GM13976 (cell line): ENCODE measurements around the gene MUC4.

Source experiments
- DNase-seq: peaks from one replicate; pipeline ENCODE4 v3.0.0; 2012; ENCODE audit warnings: low spot score
- in situ Hi-C: fragments of 300-500 bp; cut with MboI; formaldehyde crosslinking; loops from one replicate; pipeline ENCODE4 v1.12.0; 2022; ENCODE audit warnings: low sequenced_read_pairs, mixed read lengths, inconsistent platforms; ENCODE audit not compliant: unreplicated experiment
- TF ChIP-seq, protein P1 (sequence below): IDR thresholded peaks from 2 replicates; pipeline ENCODE4 v1.5.1; 2012; ENCODE audit warnings: borderline replicate concordance, mild to moderate bottlenecking; ENCODE audit not compliant: insufficient read depth; ENCODE audit errors: extremely low read depth, missing control alignments, control extremely low read depth

The MUC4 gene, protein sequence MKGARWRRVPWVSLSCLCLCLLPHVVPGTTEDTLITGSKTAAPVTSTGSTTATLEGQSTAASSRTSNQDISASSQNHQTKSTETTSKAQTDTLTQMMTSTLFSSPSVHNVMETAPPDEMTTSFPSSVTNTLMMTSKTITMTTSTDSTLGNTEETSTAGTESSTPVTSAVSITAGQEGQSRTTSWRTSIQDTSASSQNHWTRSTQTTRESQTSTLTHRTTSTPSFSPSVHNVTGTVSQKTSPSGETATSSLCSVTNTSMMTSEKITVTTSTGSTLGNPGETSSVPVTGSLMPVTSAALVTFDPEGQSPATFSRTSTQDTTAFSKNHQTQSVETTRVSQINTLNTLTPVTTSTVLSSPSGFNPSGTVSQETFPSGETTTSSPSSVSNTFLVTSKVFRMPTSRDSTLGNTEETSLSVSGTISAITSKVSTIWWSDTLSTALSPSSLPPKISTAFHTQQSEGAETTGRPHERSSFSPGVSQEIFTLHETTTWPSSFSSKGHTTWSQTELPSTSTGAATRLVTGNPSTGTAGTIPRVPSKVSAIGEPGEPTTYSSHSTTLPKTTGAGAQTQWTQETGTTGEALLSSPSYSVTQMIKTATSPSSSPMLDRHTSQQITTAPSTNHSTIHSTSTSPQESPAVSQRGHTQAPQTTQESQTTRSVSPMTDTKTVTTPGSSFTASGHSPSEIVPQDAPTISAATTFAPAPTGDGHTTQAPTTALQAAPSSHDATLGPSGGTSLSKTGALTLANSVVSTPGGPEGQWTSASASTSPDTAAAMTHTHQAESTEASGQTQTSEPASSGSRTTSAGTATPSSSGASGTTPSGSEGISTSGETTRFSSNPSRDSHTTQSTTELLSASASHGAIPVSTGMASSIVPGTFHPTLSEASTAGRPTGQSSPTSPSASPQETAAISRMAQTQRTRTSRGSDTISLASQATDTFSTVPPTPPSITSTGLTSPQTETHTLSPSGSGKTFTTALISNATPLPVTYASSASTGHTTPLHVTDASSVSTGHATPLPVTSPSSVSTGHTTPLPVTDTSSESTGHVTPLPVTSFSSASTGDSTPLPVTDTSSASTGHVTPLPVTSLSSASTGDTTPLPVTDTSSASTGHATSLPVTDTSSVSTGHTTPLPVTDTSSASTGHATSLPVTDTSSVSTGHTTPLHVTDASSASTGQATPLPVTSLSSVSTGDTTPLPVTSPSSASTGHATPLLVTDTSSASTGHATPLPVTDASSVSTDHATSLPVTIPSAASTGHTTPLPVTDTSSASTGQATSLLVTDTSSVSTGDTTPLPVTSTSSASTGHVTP (N-terminal part only)

DNA sequence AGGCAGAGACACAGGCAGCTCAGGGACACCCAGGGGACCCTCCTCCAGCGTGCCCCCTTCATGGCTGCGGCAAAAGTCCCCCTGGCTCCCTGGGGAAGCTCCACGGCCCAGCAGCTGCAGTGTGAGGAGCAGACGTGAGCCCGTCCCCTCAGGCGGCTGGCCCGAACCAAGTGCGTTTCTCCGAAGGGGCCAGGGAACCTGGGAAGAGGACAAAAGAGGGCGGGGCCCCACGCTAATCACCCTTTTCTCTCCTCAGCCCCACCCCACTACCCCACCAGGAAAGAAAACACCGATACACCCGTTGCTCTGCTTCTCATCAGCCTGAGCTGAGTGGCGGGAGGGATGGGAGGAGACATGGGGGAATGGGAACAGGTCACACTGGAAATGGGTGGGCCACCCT is at the start of gene MUC4:
TSS of gene MUC4 (minus strand) at position 174 of the 400 bp plus-strand sequence. CDS start at position 62, 112 bp downstream.
- in situ Hi-C loops: no loop called here
- no peak for DNase-seq
- TF ChIP-seq, protein P1, sequence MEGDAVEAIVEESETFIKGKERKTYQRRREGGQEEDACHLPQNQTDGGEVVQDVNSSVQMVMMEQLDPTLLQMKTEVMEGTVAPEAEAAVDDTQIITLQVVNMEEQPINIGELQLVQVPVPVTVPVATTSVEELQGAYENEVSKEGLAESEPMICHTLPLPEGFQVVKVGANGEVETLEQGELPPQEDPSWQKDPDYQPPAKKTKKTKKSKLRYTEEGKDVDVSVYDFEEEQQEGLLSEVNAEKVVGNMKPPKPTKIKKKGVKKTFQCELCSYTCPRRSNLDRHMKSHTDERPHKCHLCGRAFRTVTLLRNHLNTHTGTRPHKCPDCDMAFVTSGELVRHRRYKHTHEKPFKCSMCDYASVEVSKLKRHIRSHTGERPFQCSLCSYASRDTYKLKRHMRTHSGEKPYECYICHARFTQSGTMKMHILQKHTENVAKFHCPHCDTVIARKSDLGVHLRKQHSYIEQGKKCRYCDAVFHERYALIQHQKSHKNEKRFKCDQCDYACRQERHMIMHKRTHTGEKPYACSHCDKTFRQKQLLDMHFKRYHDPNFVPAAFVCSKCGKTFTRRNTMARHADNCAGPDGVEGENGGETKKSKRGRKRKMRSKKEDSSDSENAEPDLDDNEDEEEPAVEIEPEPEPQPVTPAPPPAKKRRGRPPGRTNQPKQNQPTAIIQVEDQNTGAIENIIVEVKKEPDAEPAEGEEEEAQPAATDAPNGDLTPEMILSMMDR: no peak

DNA sequence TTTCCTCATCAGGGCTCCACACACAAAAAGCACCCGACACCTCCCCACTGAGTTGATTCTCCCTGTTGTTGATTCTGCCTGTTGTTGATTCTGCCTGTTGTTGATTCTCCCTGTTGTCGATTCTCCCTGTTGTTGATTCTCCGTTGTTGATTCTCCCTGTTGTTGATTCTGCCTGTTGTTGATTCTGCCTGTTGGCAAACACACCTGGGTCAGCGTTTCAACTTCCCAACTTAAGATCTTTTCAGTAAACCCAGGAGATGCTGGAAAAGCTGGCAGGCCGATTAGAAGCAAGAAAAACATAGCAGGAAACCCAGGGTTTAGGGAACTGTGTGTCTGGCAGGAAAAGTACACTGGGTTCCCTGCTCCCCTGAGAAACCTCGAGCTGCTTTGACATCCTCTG is 48.7 kb upstream of the MUC4 start:
- no peak for DNase-seq
- in situ Hi-C loops: loop anchor here (5.0 kb wide), 1 partner anchor 57 kb away; no protein-coding TSS in a partner anchor
- TF ChIP-seq, protein P1: no peak

DNA sequence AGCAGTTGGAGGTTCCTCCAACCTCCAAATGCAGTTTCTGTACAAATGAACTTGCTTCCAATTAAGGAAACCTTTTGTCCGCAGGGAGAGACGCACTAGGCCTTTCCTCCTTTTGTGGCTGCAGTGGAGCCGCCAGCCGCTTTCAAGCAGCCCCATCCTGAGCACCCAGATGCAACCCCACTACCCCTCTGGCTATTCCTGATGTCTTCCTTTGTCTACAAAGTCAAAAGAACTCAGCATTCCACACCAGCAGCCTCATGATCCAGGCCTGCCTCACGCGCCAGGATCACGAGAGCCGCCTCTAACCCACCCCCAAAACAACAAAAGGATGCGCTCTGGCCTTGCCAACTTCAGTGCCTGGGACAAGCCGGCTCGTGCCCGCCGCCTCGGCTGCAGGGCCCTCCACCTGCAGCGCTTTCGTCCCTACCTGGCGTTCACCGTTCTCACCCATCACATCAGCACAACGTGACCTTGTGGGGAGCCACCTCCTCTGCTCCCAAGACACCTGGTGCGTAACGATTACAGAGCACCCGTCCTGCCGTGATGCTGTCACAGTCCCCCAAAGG is 48.2 kb upstream of the MUC4 start:
- DNase-seq: no peak
- in situ Hi-C loops: loop anchor here (5.0 kb wide), 1 partner anchor 57 kb away; no protein-coding TSS in a partner anchor
- TF ChIP-seq, protein P1: no peak

DNA sequence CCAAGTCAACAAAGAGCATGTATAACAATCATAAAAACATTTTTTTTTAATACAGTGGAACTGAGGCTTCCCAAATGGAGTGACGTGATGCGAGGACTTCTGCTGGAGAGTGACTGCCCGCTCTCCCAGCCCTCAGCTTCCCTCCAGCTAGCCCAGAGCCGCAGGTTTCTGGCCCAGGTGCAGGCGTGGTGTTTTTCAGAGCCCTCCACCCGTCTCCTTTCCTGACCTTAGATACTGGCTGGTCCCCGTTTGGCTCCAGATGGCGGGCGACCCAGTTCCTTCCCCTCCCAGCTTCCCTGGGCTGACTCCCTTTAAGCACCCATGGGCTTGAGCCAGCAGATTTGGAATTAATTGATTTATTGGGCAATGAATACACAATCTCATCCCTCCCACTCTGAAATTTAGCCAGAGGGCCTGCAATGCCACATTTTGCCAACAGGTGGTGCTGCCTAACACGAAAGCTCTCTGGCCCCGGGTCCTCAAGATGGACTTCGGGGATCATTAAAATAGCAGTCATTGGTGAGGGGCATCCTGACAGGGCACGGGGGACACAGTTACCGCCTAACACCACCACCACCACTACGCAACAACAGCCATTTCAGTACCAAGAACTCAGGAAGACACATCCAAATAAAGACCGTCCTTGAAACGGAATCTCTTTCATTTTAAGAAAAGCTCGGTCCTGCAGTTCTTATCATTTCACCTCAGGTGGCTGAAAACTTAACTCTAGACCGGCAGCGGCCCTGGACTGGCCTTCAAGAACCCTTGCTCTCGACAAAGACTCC is 47.5 kb upstream of the MUC4 start:
- peak; percentile 88 for DNase-seq
- in situ Hi-C loops: no loop called here
- TF ChIP-seq, protein P1: peak; percentile 97

DNA sequence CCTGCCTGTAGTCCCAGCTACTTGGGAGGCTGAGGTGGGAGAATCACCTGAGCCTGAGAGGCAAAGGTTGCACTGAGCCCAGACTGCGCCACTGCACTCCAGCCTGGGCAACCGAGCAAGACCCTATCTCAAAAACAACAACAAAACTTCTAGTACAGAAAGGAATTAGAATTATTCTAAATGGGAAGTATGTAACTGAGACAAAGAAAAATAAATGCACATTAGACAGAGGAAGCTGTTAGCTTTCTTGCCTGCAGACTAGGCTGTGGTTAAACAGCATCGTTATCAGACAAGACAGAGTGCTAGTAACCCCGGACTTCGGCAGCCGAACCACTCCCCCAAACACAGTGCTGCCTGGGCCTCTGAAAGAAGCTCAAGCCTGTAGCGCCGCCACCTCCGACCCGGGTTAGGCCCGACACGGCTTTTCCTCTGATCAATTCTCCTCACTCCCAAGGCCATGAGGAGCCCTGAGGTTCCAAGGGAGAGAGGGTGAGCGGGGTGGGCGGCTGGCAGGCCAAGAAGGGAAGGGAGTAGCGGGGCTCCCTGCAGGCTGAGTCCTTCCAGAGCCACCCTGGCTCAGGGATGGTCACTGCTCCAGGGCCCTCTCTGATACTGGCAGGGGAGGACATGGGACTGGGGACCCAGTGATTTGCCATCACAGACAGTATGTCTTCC is 44.8 kb upstream of the MUC4 start:
- TF ChIP-seq, protein P1: no peak
- no peak for DNase-seq
- in situ Hi-C loops: no loop called here
